HG03103 (cell line): ENCODE data around the gene TBC1D10A.

ENCODE experiments used
- ATAC-seq: cut with Tn5 transposase; IDR thresholded peaks from one replicate; pipeline ENCODE4 v1.9.1; 2021; ENCODE audit warnings: low read depth; ENCODE audit not compliant: unreplicated experiment

Gene TBC1D10A

GRCh38 chr22:30250039-30250565 lies 76.6 kb downstream of the TBC1D10A start:
- no peak for ATAC-seq

GRCh38 chr22:30249049-30250038 lies 77.4 kb downstream of the TBC1D10A start:
- no peak for ATAC-seq

GRCh38 chr22:30248484-30248883 lies 78.3 kb downstream of the TBC1D10A start:
- ATAC-seq = no peak

GRCh38 chr22:30247974-30248373 lies 78.8 kb downstream of the TBC1D10A start:
- ATAC-seq = no peak

GRCh38 chr22:30247561-30247960 lies 79.2 kb downstream of the TBC1D10A start:
- ATAC-seq = no peak

- no peak for ATAC-seq
These were observed 79.8 kb downstream of the TBC1D10A start for GRCh38 chr22:30246814-30247376.

GRCh38 chr22:30245985-30246813 lies 80.5 kb downstream of the TBC1D10A start, which contains the start of gene LIF:
Gene LIF (minus strand): TSS chr22:30246759. CDS start chr22:30246695, 64 bp downstream.
- no peak for ATAC-seq

- ATAC-seq = no peak
These were observed 81.4 kb downstream of the TBC1D10A start for GRCh38 chr22:30245181-30245984.

GRCh38 chr22:30244641-30245040 lies 82.1 kb downstream of the TBC1D10A start:
- no peak for ATAC-seq

- no peak for ATAC-seq
These were observed 82.7 kb downstream of the TBC1D10A start for GRCh38 chr22:30244066-30244465.

GRCh38 chr22:30243661-30244060 lies 83.1 kb downstream of the TBC1D10A start:
- ATAC-seq = no peak
